Testis (tissue), 3 donors: ENCODE measurements around the gene MALAT1. TPM values are rescaled to one million over a fixed set of nuclear protein-coding genes. Genes with fewer than 3 reads are reported as not detected.

Experiments
- DNase-seq: peaks from one replicate; pipeline ENCODE4 v3.0.0-alpha.2; 2019
- H3K27ac ChIP-seq, 2 donors: fragments of 200-600 bp; sonication (generic); one replicate each; pipeline ENCODE4 v1.5.1; 2019
- H3K27me3 ChIP-seq: fragments of 200-600 bp; sonication (generic); one replicate; pipeline ENCODE4 v1.5.1; 2019
- H3K36me3 ChIP-seq: fragments of 200-600 bp; sonication (generic); one replicate; pipeline ENCODE4 v1.5.1; 2017; ENCODE audit warnings: low read depth; ENCODE audit errors: missing control alignments
- H3K4me1 ChIP-seq: fragments of 200-600 bp; sonication (generic); one replicate; pipeline ENCODE4 v1.5.1; 2019
- H3K4me3 ChIP-seq, 2 donors: fragments of 200-600 bp; sonication (generic); one replicate each; pipeline ENCODE4 v1.5.1; 2017 to 2019
- H3K9me3 ChIP-seq: fragments of 200-600 bp; sonication (generic); one replicate; pipeline ENCODE4 v1.5.1; 2017
- CTCF ChIP-seq, 3 experiments: fragments of 450-650 bp in 2 of 3; fragments of 200-600 bp in 1 of 3; sonication (generic) in 1 of 3; IDR thresholded peaks; one replicate each; pipeline ENCODE4 v1.5.1; 2016 to 2019; ENCODE audit warnings: antibody characterized with exemption in 3 of 3, mild to moderate bottlenecking in 2 of 3, moderate library complexity in 1 of 3
- POLR2A ChIP-seq: fragments of 450-650 bp; IDR thresholded peaks from one replicate; pipeline ENCODE4 v1.6.1; 2017; ENCODE audit warnings: antibody characterized with exemption, mild to moderate bottlenecking, moderate library complexity
- WGBS, 2 donors: methylation state at CpG; one replicate each; pipeline ENCODE4 v1.1.5; 2018; 5-methylcytosine and 5-hydroxymethylcytosine counted together
- intact Hi-C: fragments of 100-400 bp; cut with DNase I; formaldehyde crosslinking; loops from one replicate; pipeline ENCODE4 v1.15.1; 2023; ENCODE audit warnings: low total_unique reads
- polyA plus RNA-seq: library from polyadenylated mRNA; stranded (reverse); fragments of 350-450 nt; fragmentation: Illumina TruSeq; extraction: RNeasy Lipid Tissue Mini Kit (QIAGEN cat#74804); gene quantifications from one replicate; pipeline ENCODE4 v1.2.3, GENCODE V29; 2014; ENCODE audit warnings: low read depth, low replicate concordance; ENCODE audit not compliant: insufficient read depth
- total RNA-seq, 2 donors: library from RNA; depleted of rRNA; stranded (reverse); fragments of >200 nt; gene quantifications; one replicate each; pipeline ENCODE4 v1.2.3, GENCODE V29; 2016

The MALAT1 gene
- total and polyA plus RNA-seq, 3 donors from 2014 or later = 26.7 to 9,314 (median 8,109) TPM

- TF ChIP-seq POLR2A = no peak
- TF ChIP-seq CTCF (IDR thresholded peaks at IDR 0.05) = no peak
- peaks cover 95% of the 10 kb centered on the region for H3K4me1 ChIP-seq
- DNase-seq = peak; percentile 83
- no peak overlapping the region for H3K4me3 ChIP-seq
- H3K27ac ChIP-seq = peak overlapping the region; percentile 90 to 96
- intact Hi-C loops = no loop called here
- no peaks in the 10 kb centered on the region for H3K27me3 ChIP-seq
- no peaks in the 10 kb centered on the region for H3K9me3 ChIP-seq
- H3K36me3 ChIP-seq = no peaks in the 10 kb centered on the region
- 43 to 62% methylated on average over 12 to 17 of the region's 17 CpGs for WGBS, 2 donors
Observed at GRCh38 chr11:65491614-65492386, 7.0 kb upstream of the MALAT1 start.

- TF ChIP-seq POLR2A (no peak), CTCF (IDR thresholded peaks at IDR 0.05) (no peak)
- no peak overlapping the region for H3K4me3 ChIP-seq
- intact Hi-C loops = no loop called here
Observed at GRCh38 chr11:65492387-65492636, 6.5 kb upstream of the MALAT1 start.

GRCh38 chr11:65492637-65493366, 6.0 kb upstream of the MALAT1 start:
- no peaks in the 10 kb centered on the region for H3K36me3 ChIP-seq
- no peak overlapping the region for H3K4me3 ChIP-seq
- intact Hi-C loops = no loop called here
- H3K27me3 ChIP-seq = no peaks in the 10 kb centered on the region
- WGBS, 2 donors = 26 to 51% methylated on average over 6 of the region's 6 CpGs
- no peak for TF ChIP-seq CTCF (IDR thresholded peaks at IDR 0.05)
- TF ChIP-seq POLR2A = no peak
- DNase-seq = peak; percentile 96
- H3K9me3 ChIP-seq = no peaks in the 10 kb centered on the region
- H3K4me1 ChIP-seq = peaks cover 92% of the 10 kb centered on the region
- peak overlapping the region; percentile 90 to 96 for H3K27ac ChIP-seq

More at GRCh38 chr11:65492387-65492636, 6.5 kb upstream of the MALAT1 start:
- H3K27me3 ChIP-seq = no peaks in the 10 kb centered on the region
- DNase-seq = no peak
- H3K4me1 ChIP-seq = peaks cover 95% of the 10 kb centered on the region
- 34 to 54% methylated on average over 4 of the region's 4 CpGs for WGBS, 2 donors
- no peaks in the 10 kb centered on the region for H3K36me3 ChIP-seq
- H3K27ac ChIP-seq = peak overlapping the region; percentile 90 to 96
- H3K9me3 ChIP-seq = no peaks in the 10 kb centered on the region

- Histone ChIP-seq H3K27ac (peak overlapping the region; percentile 90 to 96), H3K9me3 (no peaks in the 10 kb centered on the region), H3K4me3 (no peak overlapping the region), H3K36me3 (no peaks in the 10 kb centered on the region), H3K4me1 (peaks cover 84% of the 10 kb centered on the region), H3K27me3 (no peaks in the 10 kb centered on the region)
- intact Hi-C loops = no loop called here
- TF ChIP-seq POLR2A = no peak
- TF ChIP-seq CTCF (IDR thresholded peaks at IDR 0.05) = no peak
- WGBS, 2 donors = 50 to 58% methylated on average over 12 of the region's 12 CpGs
- DNase-seq = no peak
Observed at GRCh38 chr11:65493367-65494176, 5.3 kb upstream of the MALAT1 start.
